Measurements from ENCODE around the gene MZT2A.
A peak's percentile ranks its signal among the peaks of the same experiment; 100 is the strongest.
"Not testable (repeated sequence)": the region's sequence is repeated elsewhere in the genome, so short reads cannot be mapped to it uniquely, and the experiment has no call there.

The MZT2A gene

DNA sequence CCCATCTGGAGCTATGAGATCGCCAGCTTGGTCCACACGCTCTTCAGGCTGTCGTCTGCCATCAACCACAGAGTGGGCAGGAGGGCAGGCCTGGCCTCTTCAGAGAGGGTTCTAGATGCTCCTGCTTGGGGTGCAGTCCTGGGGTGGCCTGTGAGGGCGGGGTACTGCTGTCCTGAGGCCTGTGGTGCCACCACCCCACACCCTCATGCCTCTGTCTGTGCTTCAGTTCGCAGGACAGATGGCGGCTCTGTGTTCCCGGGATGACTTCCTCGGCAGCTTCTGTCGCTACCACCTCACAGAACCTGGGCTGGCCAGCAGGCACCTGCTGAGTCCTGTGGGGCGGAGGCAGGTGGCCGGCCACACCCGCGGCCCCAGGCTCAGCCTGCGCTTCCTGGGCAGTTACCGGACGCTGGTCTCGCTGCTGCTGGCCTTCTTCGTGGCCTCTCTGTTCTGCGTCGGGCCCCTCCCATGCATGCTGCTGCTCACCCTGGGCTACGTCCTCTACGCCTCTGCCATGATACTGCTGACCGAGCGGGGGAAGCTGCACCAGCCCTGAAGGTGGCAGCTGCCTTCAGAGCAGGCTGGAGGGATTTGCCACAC, 27.8 kb upstream of the MZT2A start:
- not testable (repeated sequence) for DNase-seq

DNA sequence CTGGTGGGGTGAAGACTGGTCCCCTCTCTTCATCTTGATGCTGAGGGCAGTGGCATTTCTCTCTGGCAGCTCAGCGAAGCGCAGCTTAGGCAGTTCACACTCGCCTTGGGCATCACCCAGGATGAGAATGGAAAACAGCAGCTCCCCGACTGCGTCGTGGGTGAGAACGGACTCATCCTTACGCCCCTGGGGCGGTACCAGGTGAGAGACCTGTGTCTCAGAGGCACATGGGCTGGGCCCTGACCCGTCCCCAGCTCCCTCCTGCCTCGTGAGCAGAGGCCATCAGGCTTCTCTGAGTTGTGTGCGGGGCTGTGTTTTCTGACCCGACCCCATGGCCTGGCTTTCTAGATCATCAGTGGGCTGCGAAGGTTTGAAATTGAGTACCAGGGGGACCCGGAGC, 27.3 kb upstream of the MZT2A start:
- DNase-seq: no peak

GRCh38 chr2:131518531-131518930, 26.3 kb upstream of the MZT2A start:
- DNase-seq: not testable (repeated sequence)

DNA sequence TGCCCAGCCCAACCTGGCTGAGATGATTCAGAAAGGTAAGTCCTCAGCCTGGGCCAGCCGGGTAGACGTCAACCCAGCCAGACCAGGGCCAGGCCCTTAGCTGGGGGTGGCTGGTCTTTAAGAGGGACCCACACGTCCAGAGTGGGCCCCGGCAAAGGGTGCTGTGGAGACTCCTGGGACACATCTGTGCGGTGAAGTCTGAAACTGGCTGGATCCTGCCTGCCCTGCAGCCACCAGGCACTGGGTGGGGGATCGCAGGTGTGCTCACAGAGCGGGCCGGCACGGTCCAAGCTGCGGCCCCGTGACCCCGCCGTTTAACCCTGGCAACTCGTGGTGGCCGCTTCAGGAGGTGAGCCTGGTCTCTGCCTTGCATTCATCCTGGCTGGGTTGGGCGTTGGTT, 25.7 kb upstream of the MZT2A start:
- not testable (repeated sequence) for DNase-seq

DNA sequence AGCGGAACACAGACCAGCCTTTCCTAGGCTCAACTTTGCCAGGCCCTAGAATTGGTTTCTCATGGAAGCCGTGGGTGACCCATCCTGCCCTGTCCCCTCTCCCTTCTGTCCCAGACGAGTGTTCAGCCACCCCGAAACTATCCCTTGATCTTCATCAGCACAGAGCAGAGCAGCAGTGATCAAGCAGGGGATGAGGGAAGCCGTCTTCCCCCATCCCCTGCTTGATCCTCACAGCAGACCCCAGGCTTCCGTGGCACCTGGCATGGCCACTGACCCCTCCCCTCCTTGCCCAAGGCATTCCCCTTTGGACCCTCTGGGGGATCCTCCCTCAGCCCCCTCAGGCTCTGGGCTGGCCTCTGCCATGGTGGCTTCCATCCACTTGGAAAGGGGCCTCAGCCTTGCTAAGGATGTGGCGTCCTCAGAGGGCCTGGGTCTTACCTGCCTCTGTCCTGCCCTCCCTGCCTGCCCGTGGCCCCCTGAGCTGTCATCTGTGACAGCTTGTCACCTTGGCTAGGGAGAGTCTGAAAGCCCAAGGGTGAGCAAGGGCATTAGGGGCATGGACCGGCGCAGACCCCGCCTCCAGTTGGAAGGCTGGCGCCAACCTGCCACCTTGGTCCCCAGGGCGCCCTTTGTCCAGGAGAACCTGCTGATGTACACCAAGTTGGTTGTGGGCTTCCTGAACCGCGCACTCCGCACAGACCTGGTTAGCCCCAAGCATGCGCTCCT, 25.1 kb upstream of the MZT2A start:
- no peak for DNase-seq

DNA sequence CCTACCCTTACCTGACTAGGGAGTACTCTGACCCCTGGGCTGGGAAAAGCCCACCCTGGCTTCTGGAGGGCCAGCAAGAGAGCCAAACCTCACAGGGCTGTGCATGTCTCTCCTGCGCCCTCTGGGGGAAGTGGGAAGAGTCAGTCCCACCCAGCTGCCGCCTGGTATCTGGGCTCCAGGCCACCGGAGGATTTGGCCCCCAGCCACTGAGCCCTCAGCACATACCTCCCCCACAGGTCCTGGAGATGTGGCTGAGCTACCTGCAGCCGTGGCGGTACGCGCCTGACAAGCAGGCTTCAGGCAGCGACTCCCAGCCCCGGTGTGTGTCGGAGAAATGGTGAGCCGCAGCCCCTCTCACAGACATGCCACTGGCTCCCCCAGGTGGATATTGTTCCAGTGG, 24.4 kb upstream of the MZT2A start:
- not testable (repeated sequence) for DNase-seq

DNA sequence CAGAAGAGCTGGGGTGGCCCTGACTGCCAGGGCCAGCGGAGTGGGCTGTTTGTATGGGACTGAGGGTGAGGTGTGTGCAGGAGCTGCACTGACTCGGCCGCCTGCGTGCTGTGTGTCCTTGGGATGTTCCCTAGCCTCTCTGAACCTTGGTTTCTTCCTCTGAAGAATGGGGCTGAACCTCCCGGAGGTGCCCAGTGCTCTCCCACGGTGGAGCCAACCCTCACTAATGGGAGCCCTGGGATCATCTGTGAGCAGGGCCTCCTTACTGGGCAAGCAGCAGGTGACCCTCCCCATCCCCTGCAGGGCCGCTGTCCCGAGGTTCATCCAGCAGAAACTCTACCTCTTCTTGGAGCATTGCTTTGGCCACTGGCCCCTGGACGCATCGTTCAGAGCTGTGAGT, 23.8 kb upstream of the MZT2A start:
- no peak for DNase-seq

GRCh38 chr2:131515235-131515634, 23.0 kb upstream of the MZT2A start:
- not testable (repeated sequence) for DNase-seq

- DNase-seq: not testable (repeated sequence)
Observed at GRCh38 chr2:131514408-131515166, 22.4 kb upstream of the MZT2A start.

DNA sequence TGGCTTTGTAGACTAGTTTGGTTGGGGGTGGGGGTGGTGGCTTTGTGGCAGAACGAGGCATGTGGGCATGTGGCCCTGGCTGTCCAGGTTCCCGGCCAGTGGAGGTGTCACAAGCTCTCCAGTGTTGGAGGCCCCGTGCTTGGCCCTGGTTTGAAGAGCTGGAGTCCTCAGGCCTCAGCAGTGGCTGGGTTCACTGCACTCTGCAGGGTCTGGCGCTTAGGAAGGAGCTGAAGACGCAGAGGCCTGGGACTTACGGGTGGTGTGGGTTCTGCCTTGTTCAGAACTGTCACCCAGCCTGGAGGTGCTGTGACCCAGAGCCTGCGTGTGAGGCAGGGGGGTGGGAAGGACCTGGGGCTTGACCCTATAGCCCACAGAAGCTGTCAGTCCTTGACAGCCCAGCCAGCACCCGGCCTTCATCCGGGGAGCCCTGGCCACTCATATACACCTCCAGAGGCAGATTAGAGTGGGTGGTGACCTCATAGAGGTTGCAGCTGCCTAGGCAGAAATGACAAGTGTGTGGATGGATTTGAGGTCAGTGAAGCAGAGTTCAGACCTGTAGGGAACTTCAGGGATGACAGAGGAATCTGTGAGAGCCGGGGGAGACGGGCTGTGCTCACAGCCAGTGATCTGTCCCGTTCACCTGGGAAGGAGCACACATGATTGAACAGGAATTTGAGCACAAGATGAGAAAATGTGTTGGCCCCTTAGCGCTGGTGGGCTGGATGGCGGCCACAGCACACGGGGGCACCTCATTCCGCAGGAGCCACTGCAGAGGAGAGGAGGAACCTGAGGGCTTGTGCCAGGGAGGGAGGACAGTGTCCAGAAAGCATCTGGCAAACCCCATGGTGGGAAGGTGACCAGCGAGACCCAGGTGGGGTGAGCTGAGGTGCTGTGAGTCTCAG, 20.0 kb upstream of the MZT2A start:
- not testable (repeated sequence) for DNase-seq

- DNase-seq: not testable (repeated sequence)
Observed at GRCh38 chr2:131511291-131511968, 19.2 kb upstream of the MZT2A start.

- no peak for DNase-seq
Observed at GRCh38 chr2:131509615-131510014, 17.4 kb upstream of the MZT2A start.

DNA sequence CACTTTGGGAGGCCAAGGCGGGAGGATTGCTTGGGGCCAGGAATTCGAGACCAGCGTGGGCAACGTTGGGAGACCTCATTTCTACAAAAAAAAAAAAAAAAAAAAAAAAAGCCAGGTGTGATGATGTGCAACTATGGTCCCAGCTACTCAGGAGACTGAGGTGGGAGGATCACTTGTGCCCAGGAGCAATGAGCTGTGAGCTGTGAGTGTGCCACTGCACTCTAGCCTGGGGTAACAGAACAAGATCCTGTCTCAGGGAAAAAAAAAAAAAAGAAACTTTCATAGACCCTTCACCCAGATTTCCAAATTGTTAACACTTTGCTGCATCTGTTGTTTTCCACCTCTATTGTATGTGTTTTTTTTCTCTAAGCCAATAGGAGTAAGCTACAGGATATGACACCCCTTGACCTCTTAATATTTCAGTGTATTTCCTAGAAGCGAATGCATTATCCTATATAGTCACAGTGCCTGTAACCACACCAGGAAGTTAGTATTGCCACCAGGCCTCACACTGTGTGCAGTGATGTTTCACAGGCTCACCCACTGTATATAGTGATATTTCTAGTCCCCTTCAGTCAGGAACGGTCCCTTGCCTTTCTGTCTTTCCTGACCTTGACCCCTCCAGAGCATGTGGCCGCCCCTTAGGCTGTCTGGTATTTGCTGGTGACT, 12.0 kb upstream of the MZT2A start:
- not testable (repeated sequence) for DNase-seq

- DNase-seq: not testable (repeated sequence)
Observed at GRCh38 chr2:131503587-131503986, 11.4 kb upstream of the MZT2A start.

DNA sequence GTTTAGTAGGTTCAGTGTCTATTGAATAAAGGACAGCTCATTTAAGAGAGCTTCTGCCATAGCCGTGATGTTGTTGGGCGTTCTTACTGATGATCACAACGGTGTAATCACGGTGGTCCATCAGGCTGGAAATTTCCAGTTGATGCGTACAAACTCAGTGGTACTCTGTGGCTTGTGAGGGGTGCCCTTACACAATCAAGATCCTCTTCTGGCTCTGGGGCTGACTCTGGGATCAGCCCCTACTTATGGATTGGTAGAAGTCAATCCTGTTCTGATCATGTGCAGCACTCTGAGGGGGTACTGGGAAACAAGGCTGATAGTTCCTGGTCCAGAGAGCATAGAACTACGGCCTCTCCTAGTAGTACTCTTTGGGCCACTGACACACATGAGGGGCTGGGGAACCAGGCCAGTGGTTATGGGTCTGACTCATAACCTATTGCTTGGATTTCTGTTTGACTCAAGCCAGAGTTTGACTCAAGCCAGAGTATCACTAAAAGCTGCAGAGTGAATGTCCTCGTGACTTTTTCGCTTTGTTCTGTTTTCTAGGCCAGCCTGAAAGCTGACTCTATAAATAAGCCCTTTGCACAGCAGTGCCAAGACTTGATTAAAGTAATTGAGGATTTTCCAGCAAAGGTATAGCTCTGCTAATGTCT, 6.2 kb upstream of the MZT2A start:
- not testable (repeated sequence) for DNase-seq

DNA sequence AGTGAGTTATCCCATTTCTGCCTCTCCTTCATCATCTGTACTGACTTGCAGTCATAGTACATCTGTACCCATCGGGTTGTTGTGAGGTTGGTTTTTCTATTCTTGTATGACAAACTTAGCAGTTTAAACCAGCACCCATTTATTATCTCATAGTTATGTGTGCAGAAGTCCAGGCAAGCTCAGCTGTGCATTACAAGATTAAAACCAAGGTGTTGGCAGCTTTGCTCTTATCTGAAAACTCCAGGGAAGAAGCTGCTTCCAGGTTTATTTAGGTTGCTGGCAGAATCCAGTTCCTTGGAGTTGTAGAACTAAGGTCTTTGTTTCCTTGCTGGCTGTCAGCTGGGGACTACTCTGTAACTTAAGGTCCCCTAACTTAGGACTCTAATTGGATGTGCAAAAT, 3.3 kb upstream of the MZT2A start:
- not testable (repeated sequence) for DNase-seq

GRCh38 chr2:131493199-131493968, 1.2 kb upstream of the MZT2A start:
- DNase-seq: no peak

- DNase-seq: peak; percentile 98
Observed at GRCh38 chr2:131492418-131493198, 411 bp upstream of the MZT2A start.

GRCh38 chr2:131491469-131491836, 744 bp downstream of the MZT2A start:
- DNase-seq: not testable (repeated sequence)

Data from COR-L47 (cell line).